Right renal cortex interstitium (tissue), 3 donors: Measurements from ENCODE around the gene SPAG7. TPM values are rescaled to one million over a fixed set of nuclear protein-coding genes. Genes with fewer than 3 reads are reported as not detected.
"Not testable (repeated sequence)": the region's sequence is repeated elsewhere in the genome, so short reads cannot be mapped to it uniquely, and the experiment has no call there.

Experiments
- DNase-seq, 3 donors: peaks; one replicate each; pipeline ENCODE4 v3.0.0-alpha.2; 2013; ENCODE audit warnings: low read depth in 3 of 3, low spot score in 2 of 3
- polyA plus RNA-seq, 3 donors: library from polyadenylated mRNA; unstranded; fragments of 120-200 nt; gene quantifications; one replicate each; pipeline ENCODE4 v1.2.1, GENCODE V29; 2013; ENCODE audit not compliant: insufficient read length in 3 of 3

The SPAG7 gene
- polyA plus RNA-seq, 3 donors = 103 to 107 (median 104) TPM

GRCh38 chr17:4938688-4939545 is 28.7 kb downstream of the SPAG7 start:
- DNase-seq = no peak

- no peak for DNase-seq
Observed at GRCh38 chr17:4938069-4938491, 29.5 kb downstream of the SPAG7 start.

DNA sequence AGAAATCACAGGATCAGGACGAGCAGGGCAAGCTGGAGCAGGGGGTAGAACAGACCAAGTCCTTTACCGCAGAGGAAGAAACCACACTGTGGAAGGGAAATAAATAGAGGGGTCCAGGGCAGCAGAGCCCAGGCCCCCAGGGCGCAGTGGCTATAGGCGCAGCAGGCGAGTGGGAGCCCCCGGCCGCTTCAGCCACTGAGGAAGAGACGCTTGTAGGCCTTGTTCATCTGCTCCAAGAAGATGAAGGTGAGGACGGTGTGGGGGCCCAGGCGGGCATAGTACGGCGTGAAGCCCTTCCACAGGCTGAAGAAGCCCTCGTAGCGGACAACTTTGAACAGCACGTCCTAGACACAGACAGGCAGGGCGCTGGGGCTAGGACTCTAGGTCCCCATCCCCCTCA is 30.1 kb downstream of the SPAG7 start:
- no peak for DNase-seq

GRCh38 chr17:4936436-4936835 is 31.2 kb downstream of the SPAG7 start:
- DNase-seq = no peak

GRCh38 chr17:4935650-4936049 is 32.0 kb downstream of the SPAG7 start:
- DNase-seq = no peak

DNA sequence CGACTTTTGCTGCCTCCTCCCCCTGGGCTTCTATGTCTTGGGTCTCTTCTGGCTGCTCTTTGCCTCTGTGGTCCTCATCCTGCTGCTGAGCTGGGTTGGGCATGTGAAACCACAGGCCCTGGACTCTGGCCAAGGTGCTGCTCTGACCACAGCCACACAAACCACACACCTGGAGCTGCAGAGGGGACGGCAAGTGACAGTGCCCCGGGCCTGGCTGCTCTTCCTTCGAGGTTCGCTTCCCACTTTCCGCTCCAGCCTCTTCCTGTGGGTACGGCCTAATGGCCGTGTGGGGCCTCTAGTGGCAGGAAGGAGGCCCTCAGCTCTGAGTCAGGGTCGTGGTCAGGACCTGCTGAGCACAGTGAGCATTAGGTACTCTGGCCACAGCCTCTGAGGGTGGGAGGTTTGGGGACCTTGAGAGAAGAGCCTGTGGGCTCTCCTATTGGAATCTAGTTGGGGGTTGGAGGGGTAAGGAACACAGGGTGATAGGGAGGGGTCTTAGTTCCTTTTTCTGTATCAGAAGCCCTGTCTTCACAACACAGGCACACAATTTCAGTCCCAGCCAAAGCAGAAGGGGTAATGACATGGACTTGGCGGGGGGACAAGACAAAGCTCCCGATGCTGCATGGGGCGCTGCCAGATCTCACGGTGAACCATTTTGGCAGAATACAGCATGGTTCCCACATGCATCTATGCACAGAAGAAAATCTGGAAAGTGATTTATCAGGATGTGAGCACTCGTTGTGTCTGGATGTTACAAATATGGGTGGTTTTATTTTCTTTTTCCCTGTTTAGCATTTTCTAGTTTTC is 33.2 kb downstream of the SPAG7 start:
- DNase-seq = no peak

DNA sequence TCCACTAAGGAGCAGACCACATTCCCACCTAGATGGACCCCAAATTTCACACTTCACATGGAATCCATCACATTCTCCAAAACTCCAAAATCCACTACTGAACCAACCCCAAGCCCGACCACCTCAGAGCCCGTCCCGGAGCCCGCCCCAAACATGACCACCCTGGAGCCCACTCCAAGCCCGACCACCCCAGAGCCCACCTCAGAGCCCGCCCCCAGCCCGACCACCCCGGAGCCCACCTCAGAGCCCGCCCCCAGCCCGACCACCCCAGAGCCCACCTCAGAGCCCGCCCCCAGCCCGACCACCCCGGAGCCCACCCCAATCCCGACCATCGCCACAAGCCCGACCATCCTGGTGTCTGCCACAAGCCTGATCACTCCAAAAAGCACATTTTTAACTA is 34.0 kb downstream of the SPAG7 start:
- DNase-seq = no peak

DNA sequence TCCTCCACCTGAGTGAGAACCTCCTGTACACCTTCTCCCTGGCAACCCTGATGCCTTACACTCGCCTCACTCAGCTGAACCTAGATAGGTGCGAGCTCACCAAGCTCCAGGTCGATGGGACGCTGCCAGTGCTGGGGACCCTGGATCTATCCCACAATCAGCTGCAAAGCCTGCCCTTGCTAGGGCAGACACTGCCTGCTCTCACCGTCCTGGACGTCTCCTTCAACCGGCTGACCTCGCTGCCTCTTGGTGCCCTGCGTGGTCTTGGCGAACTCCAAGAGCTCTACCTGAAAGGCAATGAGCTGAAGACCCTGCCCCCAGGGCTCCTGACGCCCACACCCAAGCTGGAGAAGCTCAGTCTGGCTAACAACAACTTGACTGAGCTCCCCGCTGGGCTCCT is 34.9 kb downstream of the SPAG7 start:
- no peak for DNase-seq

GRCh38 chr17:4931963-4932362 is 35.7 kb downstream of the SPAG7 start, which contains the start of gene GP1BA:
GP1BA (plus strand) TSS chr17:4932277; CDS start chr17:4932605, 328 bp downstream.
- DNase-seq = no peak

- no peak for DNase-seq
Observed at GRCh38 chr17:4928881-4929280, 38.7 kb downstream of the SPAG7 start.

DNA sequence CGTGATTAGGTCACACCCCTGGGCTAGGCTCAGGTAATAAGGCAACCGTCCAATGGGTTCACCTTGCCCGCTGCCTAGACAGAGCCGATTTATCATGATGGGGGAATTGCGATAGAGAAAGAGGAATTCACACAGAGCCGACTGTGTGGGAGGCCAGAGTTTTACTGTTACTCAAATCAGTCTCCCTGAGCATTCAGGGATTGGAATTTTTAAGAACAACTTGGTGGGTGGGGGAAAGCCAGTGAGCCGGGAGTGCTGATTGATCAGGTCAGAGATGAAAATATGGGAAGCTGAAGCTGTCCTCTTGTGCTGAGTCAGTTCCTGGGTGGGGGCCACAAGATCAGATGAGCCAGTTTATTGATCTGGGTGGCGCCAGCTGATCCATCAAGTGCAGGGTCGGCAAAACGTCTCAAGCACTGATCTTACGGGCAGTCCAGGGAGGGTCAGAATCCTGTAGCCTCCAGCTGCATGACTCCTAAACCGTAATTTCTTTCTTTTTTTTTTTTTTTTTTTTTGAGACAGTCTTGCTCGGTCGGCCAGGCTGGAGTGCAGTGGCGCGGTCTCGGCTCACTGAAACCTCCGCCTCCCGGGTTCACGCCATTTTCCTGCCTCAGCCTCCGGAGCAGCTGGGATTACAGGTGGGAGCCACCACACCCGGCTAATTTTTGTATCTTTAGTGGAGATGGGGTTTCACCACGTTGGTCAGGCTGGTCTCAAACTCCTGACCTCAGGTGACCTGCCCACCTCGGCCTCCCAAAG is 40.9 kb downstream of the SPAG7 start:
- not testable (repeated sequence) for DNase-seq

DNA sequence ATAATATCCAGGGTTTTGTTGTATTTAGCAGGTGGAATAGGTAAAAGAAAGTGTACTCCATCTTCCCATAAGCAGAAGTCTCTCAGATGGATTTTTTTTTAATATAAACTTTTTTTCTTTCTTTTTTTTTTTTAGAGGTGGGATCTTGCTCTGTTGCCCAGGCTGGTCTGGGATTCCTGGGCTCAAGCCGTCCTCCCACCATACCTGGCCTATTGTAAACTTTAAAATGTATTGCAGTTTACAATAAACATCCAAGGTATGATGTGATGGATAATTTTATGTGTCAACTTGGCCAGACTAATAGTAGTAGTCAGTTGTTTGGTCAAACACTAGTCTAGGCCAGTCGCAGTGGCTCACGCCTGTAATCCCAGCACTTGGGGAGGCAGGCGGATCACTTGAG is 46.3 kb downstream of the SPAG7 start:
- DNase-seq = no peak

DNA sequence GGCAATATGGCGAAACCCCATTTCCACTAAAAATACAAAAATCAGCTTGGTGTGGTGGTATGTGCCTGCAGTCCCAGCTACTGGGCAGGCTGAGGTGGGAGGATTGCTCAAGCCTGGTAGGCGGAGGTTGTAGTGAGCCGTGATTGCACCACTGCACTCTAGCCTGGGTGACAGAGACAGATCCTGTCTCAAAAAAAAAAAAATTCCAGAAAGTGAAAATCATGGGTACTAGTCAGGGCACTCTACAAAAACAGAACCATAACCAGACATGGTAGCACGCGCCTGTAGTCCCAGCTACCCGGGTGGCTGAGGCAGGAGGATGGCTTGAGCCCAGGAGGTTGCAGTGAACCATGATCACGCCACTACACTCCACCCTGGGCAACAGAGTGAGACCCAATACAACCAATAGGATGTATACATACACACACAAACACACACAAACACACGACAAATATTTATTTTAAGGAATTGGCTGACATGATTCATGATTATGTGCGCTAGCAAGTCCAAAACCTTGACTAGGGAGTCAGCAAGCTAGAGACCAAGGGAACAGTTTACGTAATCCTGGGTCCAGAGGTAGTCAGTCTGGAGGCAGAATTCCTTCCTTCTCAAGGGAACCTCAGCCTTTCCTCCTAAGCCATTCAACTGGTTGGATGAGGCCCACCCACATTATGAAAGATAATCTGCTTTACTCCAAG is 47.1 kb downstream of the SPAG7 start:
- DNase-seq = no peak

GRCh38 chr17:4919511-4920047 is 48.0 kb downstream of the SPAG7 start:
- DNase-seq = no peak

DNA sequence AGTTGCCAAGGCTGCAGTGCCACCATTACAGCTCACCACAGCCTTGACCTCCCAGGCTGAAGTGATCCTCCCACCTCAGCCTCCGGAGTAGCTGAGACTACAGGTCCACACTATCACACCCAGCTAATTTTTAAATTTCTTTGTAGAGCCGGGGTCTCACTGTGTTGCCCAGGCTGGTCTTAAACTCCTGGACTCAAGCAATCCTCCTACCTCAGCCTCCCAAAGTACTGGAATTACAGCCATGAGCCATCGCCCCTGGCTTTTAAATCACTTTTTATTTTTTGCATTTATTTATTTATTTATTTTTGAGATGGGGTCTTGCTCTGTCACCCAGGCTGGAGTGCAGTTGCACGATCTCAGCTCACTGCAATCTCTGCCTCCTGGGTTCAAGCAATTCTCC is 53.1 kb downstream of the SPAG7 start:
- DNase-seq = not testable (repeated sequence)

DNA sequence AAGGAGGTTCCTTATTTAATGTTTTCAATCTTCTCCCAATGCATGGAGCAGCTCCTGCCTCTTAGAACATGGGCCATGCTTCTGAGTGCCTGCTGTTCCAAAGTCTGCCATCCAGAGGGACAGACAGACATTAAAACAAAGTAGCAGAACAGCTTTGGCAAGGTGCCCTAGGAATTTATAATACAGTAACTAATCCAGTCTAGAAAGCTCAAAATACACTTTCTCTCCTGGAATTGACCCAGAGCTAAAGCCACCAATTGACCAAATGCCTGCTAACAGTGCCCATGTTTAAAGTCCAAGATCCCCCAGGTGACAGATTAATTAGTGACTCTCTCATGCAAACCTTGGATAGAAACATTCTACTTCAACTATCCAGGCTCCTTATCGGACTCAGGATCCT is 53.6 kb downstream of the SPAG7 start:
- no peak for DNase-seq
